Right kidney (tissue), 1 donor: ENCODE measurements around the gene CKM.
"Not testable (repeated sequence)": the region's sequence is repeated elsewhere in the genome, so short reads cannot be mapped to it uniquely, and the experiment has no call there.

Source experiments
- DNase-seq: peaks from one replicate; pipeline ENCODE4 v3.0.0-alpha.2; 2016

CKM gene

GRCh38 chr19:45349126-45349415, 26.4 kb upstream of the CKM start:
- no peak for DNase-seq

- no peak for DNase-seq
These were observed 25.9 kb upstream of the CKM start for GRCh38 chr19:45348367-45349125.

DNA sequence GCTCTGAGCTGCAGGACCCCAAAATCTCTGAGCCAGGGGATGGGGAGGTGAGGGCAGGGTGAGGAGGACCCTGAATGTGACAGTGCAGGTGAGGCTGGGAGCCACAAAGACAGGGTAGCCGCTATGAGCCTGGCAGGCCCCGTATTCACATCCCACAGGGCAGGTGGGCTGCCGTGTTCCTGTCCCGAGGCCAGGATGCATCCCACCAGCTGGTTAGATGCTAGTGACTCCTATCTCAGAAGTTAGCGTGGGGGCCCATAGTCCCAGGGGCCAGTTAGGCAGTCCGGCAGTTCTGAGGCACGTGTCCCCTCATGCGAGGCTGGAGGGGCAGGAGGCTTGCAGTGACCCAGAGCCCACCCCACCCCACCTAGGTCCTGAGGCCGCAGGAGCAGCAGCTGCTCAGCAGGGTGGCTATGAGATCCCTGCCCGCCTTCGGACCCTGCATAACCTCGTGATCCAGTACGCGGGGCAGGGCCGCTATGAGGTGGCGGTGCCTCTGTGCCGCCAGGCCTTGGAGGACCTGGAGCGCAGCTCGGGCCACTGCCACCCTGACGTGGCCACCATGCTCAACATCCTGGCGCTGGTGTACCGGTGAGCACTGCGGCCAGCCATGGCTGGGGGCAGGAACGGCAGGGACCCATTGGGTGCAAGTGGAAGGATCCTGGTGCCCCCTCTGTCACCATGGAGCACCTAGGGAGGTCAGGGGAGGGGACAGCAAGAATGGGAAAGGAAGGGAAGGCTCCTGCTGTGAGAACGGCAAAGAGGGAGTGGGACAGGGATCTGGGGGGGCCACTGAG, 25.1 kb upstream of the CKM start:
- DNase-seq = no peak

DNA sequence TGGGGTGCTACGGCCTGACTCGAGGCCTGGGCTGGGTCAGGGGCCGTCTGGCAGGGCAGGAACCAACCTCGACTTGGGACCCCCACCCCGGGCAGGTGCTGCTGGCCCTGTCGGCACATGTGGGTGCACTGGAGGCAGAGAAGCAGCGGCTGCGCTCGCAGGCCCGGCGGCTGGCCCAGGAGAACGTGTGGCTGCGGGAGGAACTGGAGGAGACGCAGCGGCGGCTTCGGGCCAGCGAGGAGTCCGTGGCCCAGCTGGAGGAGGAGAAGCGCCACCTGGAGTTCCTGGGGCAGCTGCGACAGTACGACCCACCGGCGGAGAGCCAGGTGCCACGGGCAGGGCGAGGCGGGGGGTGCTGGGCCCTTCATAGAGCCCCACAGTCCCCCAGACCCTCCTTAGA, 23.8 kb upstream of the CKM start:
- DNase-seq = peak; percentile 23

DNA sequence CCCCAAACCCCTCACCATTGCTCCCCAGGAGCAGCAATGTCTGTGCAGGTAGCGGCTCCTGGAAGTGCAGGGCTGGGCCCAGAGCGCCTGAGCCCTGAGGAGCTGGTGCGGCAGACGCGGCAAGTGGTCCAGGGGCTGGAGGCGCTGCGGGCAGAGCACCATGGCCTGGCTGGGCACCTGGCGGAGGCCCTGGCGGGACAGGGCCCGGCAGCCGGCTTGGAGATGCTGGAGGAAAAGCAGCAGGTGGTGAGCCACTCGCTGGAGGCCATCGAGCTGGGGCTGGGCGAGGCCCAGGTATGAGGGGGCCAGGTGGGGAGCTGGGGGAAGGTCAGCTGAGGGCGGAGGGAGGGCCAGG, 22.8 kb upstream of the CKM start:
- DNase-seq = no peak

GRCh38 chr19:45344621-45345505, 22.2 kb upstream of the CKM start:
- no peak for DNase-seq

GRCh38 chr19:45342911-45343310, 20.2 kb upstream of the CKM start:
- DNase-seq = no peak

DNA sequence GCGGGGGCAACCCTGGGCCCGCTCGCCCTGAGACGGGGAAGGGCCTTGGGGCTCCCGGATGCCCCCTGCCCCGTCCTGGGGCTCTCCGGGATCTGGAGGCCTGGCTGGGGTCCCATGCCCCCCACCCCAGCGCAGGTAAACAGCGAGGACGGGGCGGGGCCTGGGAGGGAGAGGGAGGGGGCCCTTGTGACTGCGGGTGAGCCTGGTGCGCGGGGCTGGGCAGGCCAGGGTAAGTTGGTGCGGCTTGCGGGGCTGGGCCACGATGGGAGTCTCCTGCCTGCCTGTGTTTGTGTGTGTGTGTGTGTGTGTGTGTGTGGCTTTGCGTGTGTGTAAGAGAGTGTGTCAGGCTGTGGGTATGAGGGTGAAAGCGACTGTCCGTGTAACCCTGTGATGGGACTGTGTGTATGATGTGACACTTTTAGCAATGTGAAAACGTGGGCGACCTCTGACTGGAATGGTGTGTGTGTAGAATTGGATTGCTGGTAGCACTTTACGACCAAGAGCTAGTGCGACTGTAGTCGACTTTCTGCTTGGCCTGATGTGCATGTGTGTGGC, 18.3 kb upstream of the CKM start:
- DNase-seq = peak; percentile 39

- peak; percentile 63 for DNase-seq
These were observed 17.7 kb upstream of the CKM start, which contains the start of gene KLC3 for GRCh38 chr19:45340232-45340898. TSS of gene KLC3 (plus strand) at chr19:45340750. CDS start at chr19:45345542, 4,792 bp downstream.

DNA sequence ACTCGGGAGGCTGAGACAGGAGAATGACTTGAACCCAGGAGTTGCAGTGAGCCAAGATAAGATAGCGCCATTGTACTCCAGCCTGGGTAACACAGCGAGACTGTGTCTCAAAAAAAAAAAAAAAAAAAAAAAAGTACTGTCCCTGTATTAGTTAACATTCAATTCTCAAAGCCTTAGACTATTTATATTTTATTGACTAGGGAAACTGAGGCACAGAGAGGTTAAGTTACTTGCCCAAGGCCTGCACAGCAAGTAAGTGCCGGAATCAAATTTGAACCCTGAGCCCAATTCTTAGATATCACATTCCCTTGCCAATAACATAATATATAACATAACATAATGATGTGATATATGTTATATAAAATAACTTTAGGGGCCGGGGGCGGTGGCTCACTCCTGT, 17.0 kb upstream of the CKM start:
- no peak for DNase-seq

- DNase-seq = no peak
These were observed 14.1 kb upstream of the CKM start for GRCh38 chr19:45336696-45337251.

GRCh38 chr19:45334881-45335280, 12.2 kb upstream of the CKM start:
- not testable (repeated sequence) for DNase-seq

DNA sequence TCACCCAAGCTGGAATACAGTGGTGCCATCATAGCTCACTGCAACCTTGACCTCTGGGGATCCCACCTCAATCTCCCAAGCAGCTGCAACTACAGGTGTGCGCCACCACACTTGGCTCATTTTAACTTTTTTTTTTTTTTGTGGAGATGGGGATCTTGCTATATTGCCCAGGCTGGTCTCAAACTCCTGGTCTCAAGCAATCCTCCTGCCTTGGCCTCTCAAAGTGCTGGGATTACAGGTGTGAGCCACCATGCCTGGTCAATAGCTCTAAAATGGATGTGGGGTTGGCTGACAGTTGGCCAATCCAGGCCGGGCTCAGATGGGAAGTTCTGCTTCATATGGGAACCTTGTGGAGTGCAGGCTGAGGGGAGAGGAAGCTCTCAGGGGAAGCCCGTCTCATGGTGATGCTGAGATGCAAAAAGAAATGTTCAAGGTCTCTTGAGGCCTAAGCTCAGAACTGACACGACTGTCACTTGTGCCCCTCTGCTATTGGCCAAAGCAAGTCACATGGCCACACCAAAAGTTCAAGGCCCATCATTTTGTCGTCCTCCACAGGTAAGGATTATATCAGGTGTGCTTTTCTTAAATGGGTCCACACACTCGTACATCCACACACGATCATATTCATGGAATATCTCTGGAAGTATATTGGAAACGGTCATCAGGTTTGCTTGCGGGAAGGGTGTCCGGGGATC, 11.1 kb upstream of the CKM start:
- no peak for DNase-seq

DNA sequence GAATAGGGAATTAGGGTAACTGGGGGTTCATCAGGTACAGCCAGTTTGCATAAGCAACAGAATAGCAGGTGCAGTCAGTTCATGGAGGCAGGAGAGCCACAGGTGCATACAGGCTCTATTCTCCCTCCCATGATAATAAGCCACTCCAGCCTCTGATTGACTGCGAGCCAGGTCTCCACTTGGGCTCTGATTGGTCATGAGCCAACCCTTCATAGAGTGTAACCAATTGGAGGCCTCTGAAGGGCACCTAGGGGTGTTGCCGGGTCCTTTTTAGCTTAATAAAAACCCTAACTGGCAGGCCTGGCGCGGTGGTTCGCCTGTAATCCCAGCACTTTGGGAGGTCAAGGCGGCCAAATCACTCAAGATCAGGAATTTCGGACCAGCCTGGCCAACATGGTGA, 8.7 kb upstream of the CKM start:
- DNase-seq = no peak

DNA sequence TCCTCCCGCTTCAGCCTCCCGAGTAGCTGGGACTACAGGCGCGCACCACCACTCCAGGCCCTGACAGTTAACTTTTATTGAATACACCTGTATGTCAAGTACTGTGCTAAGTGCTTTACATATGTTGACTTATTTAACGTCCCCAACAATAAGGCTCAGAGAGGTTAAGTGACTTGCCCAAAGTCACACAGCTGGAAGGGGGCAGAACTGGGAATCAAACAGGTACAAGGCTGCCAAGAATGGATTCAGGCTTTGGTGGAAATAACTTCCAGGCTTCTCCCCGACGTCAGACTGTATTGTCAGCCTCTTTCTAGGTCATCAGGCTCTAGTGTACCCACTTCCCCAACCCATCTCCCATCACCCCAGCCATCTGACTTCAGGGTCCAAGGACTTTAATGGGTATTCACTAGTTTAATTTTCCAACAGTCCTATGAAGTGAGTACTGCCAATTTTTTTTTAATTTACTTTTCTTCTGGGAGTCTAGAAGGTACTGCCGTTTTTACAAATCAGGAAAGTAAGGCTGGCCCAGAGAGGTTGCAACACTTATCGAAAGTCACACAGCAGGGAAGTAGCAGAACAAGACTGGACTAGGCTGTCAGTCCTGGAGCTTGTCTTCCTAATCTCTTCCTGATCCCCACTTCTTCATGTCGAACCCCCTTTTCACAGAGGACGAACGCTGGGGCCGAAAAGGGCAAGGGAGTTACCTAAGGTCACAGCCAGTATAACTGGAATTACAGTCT, 4.9 kb upstream of the CKM start:
- no peak for DNase-seq

- DNase-seq = no peak
These were observed 1.8 kb upstream of the CKM start for GRCh38 chr19:45324349-45324907.

DNA sequence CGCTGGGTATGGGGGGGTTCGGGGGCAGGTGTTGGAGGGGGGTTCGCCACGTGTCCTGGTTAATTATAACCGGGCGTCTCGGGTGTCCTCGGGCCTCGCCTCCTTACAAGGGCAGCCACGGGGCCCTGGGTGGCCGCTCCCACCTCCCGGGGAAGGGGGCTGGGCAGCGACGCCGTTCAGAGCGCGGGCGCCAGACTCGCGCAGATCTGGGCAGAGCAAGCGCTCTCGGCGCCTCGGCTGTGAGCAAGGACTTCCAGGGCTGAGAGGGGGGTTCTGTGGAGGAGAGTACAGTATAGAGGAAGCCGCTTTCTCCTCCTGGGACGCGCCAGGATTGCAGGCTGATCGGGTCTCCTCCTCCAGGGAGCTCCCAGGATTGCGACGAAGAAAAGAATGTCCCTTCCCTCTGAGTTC, 1.0 kb upstream of the CKM start:
- peak; percentile 54 for DNase-seq

DNA sequence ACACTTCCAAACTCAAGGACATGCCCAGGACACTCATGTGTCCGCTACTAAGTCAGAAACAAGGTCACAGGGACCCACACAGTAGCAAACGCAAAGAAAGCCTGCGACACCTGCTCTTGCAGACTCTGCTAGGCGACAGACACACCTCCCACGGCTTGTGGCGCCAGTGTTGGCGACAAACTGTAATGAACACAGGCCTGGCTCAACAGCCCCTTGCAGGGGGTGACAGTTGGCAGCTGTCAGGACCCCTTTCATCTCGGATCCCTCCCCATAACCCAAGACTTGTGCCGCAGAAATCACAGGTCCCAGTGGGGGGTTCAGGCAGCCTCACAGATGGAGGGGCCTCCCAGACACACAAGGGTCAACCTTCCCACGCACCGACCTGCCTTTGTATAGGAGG, 364 bp downstream of the CKM start:
- DNase-seq = peak; percentile 51

DNA sequence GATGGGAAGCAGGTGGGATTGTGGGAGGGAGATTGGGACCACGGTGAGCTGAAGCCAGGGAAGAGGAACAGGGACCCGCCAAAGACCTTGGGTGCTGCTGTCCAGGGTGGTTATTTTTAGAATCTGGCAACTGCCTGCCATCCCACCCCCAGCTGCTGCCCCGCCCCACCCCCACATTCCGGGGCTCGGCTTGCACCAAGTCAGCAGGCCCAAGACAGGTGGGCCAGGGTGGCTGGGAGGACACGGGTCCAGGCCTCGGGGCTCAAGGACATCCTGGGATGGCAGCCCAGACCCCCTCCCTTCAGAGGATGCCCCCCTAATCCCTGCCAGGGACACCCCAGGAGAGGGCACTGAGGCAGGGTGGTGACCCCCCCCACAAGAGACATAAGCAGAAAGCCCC, 827 bp downstream of the CKM start:
- no peak for DNase-seq
